ENCODE data around the gene PFDN2.

The PFDN2 gene

GRCh38 chr1:161080441-161081405, 37.1 kb downstream of the PFDN2 start:
- Histone ChIP-seq H3K4me3 (ENCODE audit: low read length) (no peak overlapping the region), H3K27ac (ENCODE audit: low read length) (no peak overlapping the region), H3K9me3 (ENCODE audit: control insufficient read depth, insufficient read depth, low read length) (no peaks in the 10 kb centered on the region), H3K27me3 (ENCODE audit: control insufficient read depth, insufficient read depth, low read length) (no peaks in the 10 kb centered on the region), H3K36me3 (ENCODE audit: control insufficient read depth, insufficient read depth, low read length) (no peaks in the 10 kb centered on the region), H3K4me1 (ENCODE audit: control insufficient read depth, insufficient read depth, low read length) (no peaks in the 10 kb centered on the region)
- no CpG with 5 or more reads among the region's 5 CpGs for WGBS (ENCODE audit: insufficient coverage, insufficient read length)
- DNase-seq (ENCODE audit: low read depth, low spot score): no peak

- Histone ChIP-seq H3K27me3 (ENCODE audit: control insufficient read depth, insufficient read depth, low read length) (no peaks in the 10 kb centered on the region), H3K27ac (ENCODE audit: low read length) (no peak overlapping the region), H3K4me3 (ENCODE audit: low read length) (no peak overlapping the region), H3K9me3 (ENCODE audit: control insufficient read depth, insufficient read depth, low read length) (no peaks in the 10 kb centered on the region), H3K36me3 (ENCODE audit: control insufficient read depth, insufficient read depth, low read length) (no peaks in the 10 kb centered on the region), H3K4me1 (ENCODE audit: control insufficient read depth, insufficient read depth, low read length) (no peaks in the 10 kb centered on the region)
- WGBS (ENCODE audit: insufficient coverage, insufficient read length): no CpG with 5 or more reads among the region's 41 CpGs
- no peak for DNase-seq (ENCODE audit: low read depth, low spot score)
Observed at GRCh38 chr1:161079436-161080110, 38.3 kb downstream of the PFDN2 start.

GRCh38 chr1:161077426-161077825, 40.4 kb downstream of the PFDN2 start:
- no peak overlapping the region for H3K4me3 ChIP-seq (ENCODE audit: low read length)
- no peaks in the 10 kb centered on the region for H3K27me3 ChIP-seq (ENCODE audit: control insufficient read depth, insufficient read depth, low read length)
- H3K9me3 ChIP-seq (ENCODE audit: control insufficient read depth, insufficient read depth, low read length): no peaks in the 10 kb centered on the region
- H3K36me3 ChIP-seq (ENCODE audit: control insufficient read depth, insufficient read depth, low read length): no peaks in the 10 kb centered on the region
- H3K27ac ChIP-seq (ENCODE audit: low read length): no peak overlapping the region
- DNase-seq (ENCODE audit: low read depth, low spot score): no peak
- WGBS (ENCODE audit: insufficient coverage, insufficient read length): no CpG with 5 or more reads among the region's 9 CpGs
- H3K4me1 ChIP-seq (ENCODE audit: control insufficient read depth, insufficient read depth, low read length): no peaks in the 10 kb centered on the region

GRCh38 chr1:161076410-161076809, 41.4 kb downstream of the PFDN2 start:
- Histone ChIP-seq H3K9me3 (ENCODE audit: control insufficient read depth, insufficient read depth, low read length) (no peaks in the 10 kb centered on the region), H3K36me3 (ENCODE audit: control insufficient read depth, insufficient read depth, low read length) (no peaks in the 10 kb centered on the region), H3K4me1 (ENCODE audit: control insufficient read depth, insufficient read depth, low read length) (no peaks in the 10 kb centered on the region), H3K27ac (ENCODE audit: low read length) (no peak overlapping the region), H3K4me3 (ENCODE audit: low read length) (no peak overlapping the region), H3K27me3 (ENCODE audit: control insufficient read depth, insufficient read depth, low read length) (no peaks in the 10 kb centered on the region)
- DNase-seq (ENCODE audit: low read depth, low spot score): no peak

- no peaks in the 10 kb centered on the region for H3K9me3 ChIP-seq (ENCODE audit: control insufficient read depth, insufficient read depth, low read length)
- no peaks in the 10 kb centered on the region for H3K27me3 ChIP-seq (ENCODE audit: control insufficient read depth, insufficient read depth, low read length)
- no peak overlapping the region for H3K4me3 ChIP-seq (ENCODE audit: low read length)
- H3K4me1 ChIP-seq (ENCODE audit: control insufficient read depth, insufficient read depth, low read length): no peaks in the 10 kb centered on the region
- no CpG with 5 or more reads among the region's 12 CpGs for WGBS (ENCODE audit: insufficient coverage, insufficient read length)
- DNase-seq (ENCODE audit: low read depth, low spot score): no peak
- no peaks in the 10 kb centered on the region for H3K36me3 ChIP-seq (ENCODE audit: control insufficient read depth, insufficient read depth, low read length)
- no peak overlapping the region for H3K27ac ChIP-seq (ENCODE audit: low read length)
Observed at GRCh38 chr1:161074676-161075368, 43.0 kb downstream of the PFDN2 start.

GRCh38 chr1:161073474-161074121, 44.2 kb downstream of the PFDN2 start:
- Histone ChIP-seq H3K27ac (ENCODE audit: low read length) (no peak overlapping the region), H3K4me3 (ENCODE audit: low read length) (no peak overlapping the region), H3K9me3 (ENCODE audit: control insufficient read depth, insufficient read depth, low read length) (no peaks in the 10 kb centered on the region), H3K27me3 (ENCODE audit: control insufficient read depth, insufficient read depth, low read length) (no peaks in the 10 kb centered on the region), H3K4me1 (ENCODE audit: control insufficient read depth, insufficient read depth, low read length) (no peaks in the 10 kb centered on the region; the same call in 1 of the 2 replicates), H3K36me3 (ENCODE audit: control insufficient read depth, insufficient read depth, low read length) (no peaks in the 10 kb centered on the region)
- WGBS (ENCODE audit: insufficient coverage, insufficient read length): no CpG with 5 or more reads among the region's 7 CpGs
- no peak for DNase-seq (ENCODE audit: low read depth, low spot score)

- H3K4me3 ChIP-seq (ENCODE audit: low read length): no peak overlapping the region
- no peaks in the 10 kb centered on the region for H3K9me3 ChIP-seq (ENCODE audit: control insufficient read depth, insufficient read depth, low read length)
- no peak for DNase-seq (ENCODE audit: low read depth, low spot score)
- no peak overlapping the region for H3K27ac ChIP-seq (ENCODE audit: low read length)
- no CpG with 5 or more reads among the region's 19 CpGs for WGBS (ENCODE audit: insufficient coverage, insufficient read length)
- no peaks in the 10 kb centered on the region for H3K27me3 ChIP-seq (ENCODE audit: control insufficient read depth, insufficient read depth, low read length)
- H3K4me1 ChIP-seq (ENCODE audit: control insufficient read depth, insufficient read depth, low read length): no peaks in the 10 kb centered on the region; the same call in 1 of the 2 replicates
- no peaks in the 10 kb centered on the region for H3K36me3 ChIP-seq (ENCODE audit: control insufficient read depth, insufficient read depth, low read length)
Observed at GRCh38 chr1:161072751-161073449, 44.9 kb downstream of the PFDN2 start.

- Histone ChIP-seq H3K27me3 (ENCODE audit: control insufficient read depth, insufficient read depth, low read length) (no peaks in the 10 kb centered on the region), H3K4me3 (ENCODE audit: low read length) (no peak overlapping the region), H3K36me3 (ENCODE audit: control insufficient read depth, insufficient read depth, low read length) (no peaks in the 10 kb centered on the region), H3K9me3 (ENCODE audit: control insufficient read depth, insufficient read depth, low read length) (no peaks in the 10 kb centered on the region), H3K27ac (ENCODE audit: low read length) (no peak overlapping the region), H3K4me1 (ENCODE audit: control insufficient read depth, insufficient read depth, low read length) (no peaks in the 10 kb centered on the region; the same call in 1 of the 2 replicates)
- WGBS (ENCODE audit: insufficient coverage, insufficient read length): no CpG with 5 or more reads among the region's 9 CpGs
- peak; percentile 33 for DNase-seq (ENCODE audit: low read depth, low spot score)
Observed at GRCh38 chr1:161071886-161072371, 45.9 kb downstream of the PFDN2 start.

- Histone ChIP-seq H3K9me3 (ENCODE audit: control insufficient read depth, insufficient read depth, low read length) (no peaks in the 10 kb centered on the region), H3K4me1 (ENCODE audit: control insufficient read depth, insufficient read depth, low read length) (no peaks in the 10 kb centered on the region; the same call in 1 of the 2 replicates), H3K4me3 (ENCODE audit: low read length) (no peak overlapping the region), H3K36me3 (ENCODE audit: control insufficient read depth, insufficient read depth, low read length) (no peaks in the 10 kb centered on the region), H3K27ac (ENCODE audit: low read length) (no peak overlapping the region), H3K27me3 (ENCODE audit: control insufficient read depth, insufficient read depth, low read length) (no peaks in the 10 kb centered on the region)
- WGBS (ENCODE audit: insufficient coverage, insufficient read length): no CpG with 5 or more reads among the region's 4 CpGs
- DNase-seq (ENCODE audit: low read depth, low spot score): no peak
Observed at GRCh38 chr1:161070761-161071160, 47.1 kb downstream of the PFDN2 start.
